Fibroblast of gingiva (primary cell): ENCODE measurements around the gene TPRN.

Experiments
- DNase-seq: peaks from one replicate; pipeline ENCODE4 v3.0.0-alpha.2; 2011; ENCODE audit warnings: low read depth

Gene TPRN

GRCh38 chr9:137188490-137189296 is 11.8 kb downstream of the TPRN start, which contains the start of the genes ANAPC2 and SSNA1:
TSS of gene ANAPC2 (minus strand) at chr9:137188560. CDS start at chr9:137188532, 28 bp downstream.
TSS of gene SSNA1 (plus strand) at chr9:137188676. CDS start at chr9:137188727, 51 bp downstream.
- peak; percentile 94 for DNase-seq

DNA sequence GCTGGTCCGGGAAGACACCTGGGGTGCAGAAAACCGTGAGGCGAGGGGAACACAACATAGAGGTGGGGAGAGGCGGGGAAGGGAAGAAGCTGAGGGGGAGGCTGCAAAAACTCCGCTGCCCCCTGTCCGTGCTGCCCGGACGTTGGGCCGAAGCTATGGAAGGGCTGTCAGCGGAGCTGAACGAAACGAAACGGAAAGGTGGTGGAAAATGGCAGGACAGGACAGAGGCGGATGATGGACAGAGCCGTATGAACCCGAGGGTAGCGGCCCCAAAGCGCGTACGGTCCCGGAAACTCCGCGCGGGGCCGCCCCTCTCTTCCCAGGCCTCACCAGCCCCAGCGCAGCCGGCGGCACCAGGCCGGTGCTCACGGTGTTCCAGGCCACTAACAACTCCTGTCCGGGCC is 12.5 kb downstream of the TPRN start:
- DNase-seq: no peak

GRCh38 chr9:137187386-137187785 is 13.2 kb downstream of the TPRN start:
- no peak for DNase-seq

GRCh38 chr9:137186385-137186784 is 14.2 kb downstream of the TPRN start:
- no peak for DNase-seq

DNA sequence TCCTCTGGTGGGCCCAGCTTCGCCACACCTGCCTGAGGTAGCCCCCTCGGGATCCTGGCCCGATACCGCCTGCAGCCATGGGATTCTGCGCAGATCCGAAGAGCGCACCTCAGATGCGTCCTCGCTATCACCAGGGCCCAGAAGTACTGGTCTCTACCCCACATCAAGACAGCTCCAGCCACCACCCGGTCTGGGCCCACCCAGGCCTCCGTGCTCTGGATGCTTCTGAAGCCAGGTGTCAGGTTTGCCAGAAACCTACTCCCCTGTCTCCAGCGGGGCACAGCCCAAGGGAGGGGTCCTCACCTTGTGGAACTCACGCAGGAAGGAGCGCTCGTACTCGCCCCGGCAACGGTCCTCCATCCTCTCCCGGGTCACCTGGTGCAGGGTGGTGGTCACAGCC is 14.6 kb downstream of the TPRN start:
- no peak for DNase-seq

DNA sequence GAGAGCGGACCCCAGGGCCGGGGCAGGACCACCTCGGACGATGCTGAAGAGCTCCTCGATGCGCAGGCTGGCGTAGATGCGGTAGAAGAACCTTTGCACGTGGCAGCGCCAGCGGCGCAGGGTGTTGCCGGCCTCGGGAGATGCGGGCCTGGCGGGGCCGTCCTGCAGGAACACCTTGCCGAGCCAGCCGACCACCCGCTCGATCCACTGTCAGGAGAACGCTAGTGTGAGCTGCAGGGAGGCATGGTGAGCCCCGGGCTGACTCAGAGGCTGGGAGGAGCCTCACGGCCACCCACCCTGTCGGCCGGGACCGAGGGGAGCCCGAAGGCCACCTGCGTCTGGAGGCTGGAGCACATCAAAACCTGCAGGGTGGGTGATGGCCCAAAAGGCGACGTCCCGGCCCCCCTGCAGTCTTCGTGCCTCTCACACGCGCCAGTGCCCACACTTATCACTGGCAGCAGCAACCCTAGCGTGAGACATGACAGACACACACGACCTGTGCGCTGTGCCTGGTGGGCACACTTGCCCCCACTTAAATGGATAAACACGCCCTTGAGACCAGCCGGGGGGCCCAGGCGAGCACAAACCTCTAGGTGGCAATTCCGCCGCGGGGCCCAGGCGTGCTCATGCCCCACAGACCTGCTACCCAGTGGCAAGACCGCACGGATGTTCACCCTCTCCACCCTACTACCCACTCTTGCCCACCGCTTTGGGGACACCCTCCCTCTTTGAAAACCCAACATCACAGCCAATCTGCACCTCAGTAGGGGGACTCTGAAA is 15.5 kb downstream of the TPRN start:
- no peak for DNase-seq

DNA sequence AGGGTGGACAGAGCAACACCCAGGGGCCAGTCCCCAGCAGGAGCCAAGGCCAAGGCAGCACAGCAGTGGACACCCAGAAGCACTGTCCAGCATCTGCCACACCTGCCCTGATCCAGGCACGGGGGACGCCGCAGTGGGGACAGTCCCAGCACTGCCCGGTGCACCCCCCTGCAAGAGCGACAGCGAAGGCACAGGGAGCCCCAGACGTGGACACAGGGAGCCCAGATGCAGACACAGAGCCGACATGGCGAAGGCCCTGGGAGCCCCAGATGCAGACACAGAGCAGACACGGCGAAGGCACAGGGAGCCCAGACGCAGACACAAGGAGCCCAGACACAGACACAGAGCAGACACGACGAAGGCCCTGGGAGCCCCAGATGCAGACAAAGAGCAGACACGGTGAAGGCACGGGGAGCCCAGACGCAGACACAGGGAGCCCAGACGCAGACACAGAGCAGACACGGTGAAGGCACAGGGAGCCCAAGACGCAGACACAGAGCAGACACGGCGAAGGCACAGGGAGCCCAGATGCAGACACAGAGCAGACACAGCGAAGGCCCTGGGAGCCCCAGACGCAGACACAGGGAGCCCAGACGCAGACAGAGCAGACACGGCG is 16.5 kb downstream of the TPRN start:
- no peak for DNase-seq

DNA sequence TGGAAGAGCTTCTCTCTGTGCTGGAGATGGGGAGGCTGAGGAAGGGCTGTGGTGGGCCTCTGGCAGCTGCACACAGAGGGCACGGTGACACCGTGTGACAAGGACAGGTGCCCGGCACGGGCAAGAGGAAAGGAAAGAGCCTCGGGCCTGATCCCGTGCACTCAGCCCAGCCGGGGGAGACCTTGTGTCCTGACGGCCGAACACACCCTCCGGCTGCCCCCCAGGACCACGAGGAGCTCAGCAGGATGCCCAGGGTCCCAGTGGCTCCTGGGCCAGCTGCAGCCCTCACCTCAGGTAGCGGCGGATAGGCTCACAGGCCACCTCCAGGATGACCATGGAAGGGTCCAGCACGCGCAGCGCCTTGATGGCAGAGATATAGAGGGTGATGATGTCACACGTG is 17.7 kb downstream of the TPRN start:
- DNase-seq: no peak

- no peak for DNase-seq
Measured at GRCh38 chr9:137181680-137182079, 18.9 kb downstream of the TPRN start.

DNA sequence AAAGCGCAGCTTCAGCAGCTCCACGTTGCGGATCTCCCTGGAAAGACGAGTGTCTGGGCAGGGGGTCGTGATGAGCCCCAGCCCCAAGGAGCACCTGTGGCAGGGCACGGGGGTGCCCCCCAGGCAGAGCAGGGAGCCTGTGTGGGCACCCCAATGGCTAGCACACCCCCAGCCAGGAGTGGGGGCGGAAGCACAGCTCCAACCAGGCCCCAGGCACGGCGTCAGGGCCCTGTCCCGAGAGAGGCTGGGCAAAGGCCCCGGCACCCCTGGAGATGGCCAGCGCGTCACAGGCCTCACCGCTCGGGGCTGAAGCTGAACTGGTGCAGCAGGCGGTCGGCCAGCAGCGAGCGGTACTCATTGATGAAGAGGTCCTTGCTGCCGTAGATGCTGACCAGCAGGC is 20.1 kb downstream of the TPRN start:
- no peak for DNase-seq

DNA sequence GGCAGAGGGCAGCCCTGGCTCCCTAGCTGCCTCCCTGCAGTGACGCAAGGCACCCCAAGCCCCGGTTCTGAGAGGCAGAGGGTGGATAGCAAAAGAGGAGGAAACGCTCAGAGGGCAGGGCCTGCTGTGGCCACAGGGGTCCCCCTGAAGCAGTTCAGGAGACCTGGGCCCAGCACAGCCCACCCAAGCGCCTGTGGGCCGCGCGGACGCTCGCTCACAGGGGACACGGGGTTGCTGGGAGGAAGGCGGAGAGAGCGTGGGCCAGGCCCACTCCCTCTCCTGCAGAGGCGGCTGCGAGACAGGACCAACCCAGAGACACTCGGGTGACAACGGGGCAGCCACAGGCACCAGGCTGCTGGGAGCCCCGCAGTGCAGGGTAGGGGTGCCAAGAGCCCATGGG is 20.8 kb downstream of the TPRN start:
- no peak for DNase-seq

DNA sequence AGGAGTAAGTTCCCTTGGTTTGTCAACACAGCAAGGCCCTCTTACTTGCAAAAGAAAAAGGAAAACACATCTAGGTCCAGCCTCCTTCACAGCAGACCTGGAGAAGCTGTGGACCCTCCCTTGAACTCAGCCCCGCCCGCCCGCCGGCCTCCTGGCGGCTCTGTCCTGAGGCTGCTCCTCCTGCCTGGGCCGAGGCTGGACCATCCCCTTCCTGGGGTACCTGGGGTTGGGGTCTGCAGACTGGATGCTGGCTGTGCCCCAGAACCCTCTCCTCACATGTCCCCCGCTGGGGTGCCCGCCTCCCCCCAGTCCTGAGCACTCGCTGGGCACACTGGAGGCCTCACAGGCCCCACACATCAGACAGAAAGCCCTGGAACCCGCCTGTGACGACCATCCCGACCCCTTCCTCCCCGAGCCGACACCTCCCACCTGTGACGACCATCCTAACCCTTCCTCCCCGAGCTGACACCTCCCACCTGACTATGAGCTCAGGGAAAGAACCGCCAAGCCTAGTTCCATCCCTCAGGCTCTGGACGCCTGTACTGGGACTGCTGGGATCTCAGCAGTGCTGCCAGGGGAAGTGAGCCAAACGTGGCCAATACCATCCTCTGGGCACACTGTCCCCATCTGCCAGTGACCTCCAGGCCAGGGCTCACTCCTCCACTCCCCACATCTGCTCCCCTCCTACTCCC is 21.5 kb downstream of the TPRN start:
- no peak for DNase-seq

GRCh38 chr9:137178201-137178938 is 22.2 kb downstream of the TPRN start:
- DNase-seq: no peak

DNA sequence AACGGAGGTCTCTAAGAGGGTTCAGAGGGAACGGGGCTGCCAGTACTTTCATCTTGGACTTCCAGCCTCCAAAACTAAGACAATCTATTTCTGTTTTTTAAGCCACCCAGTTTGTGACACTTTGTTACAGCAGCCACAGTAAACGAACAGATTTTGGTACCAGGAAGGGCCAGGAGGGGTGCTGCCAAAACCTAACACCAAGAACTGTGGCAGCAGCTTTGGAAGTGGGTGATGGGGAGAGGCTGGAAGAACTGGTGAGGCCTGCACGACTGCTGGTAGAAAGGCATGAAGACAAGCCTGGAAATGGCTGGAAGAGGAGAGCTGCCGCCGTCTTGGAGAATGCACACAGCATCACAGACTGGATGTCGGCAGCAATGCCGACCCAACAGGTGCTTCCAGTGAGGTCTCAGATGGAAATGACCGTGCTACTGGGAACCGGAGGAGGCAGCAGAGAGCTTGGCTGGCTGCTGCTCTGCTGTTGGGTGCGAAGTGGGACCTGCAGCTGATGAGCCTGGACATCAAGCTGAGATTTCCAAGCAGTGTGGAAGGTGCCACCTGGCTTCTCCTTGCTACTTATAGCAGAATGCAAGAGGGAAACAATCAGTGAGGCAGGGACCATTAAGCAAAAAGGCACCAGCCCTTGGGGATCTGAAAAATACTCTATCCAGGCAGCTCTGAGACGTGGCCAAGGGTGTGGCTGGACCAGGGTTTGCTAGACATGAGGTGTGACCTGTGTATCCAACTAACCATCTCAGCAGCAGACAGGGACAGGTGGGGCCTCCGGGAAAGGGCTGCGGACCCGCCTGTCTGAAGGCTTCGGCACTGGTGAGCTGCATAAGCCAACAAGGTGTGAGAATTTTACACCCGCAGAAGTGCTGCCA is 24.0 kb downstream of the TPRN start:
- DNase-seq: no peak

DNA sequence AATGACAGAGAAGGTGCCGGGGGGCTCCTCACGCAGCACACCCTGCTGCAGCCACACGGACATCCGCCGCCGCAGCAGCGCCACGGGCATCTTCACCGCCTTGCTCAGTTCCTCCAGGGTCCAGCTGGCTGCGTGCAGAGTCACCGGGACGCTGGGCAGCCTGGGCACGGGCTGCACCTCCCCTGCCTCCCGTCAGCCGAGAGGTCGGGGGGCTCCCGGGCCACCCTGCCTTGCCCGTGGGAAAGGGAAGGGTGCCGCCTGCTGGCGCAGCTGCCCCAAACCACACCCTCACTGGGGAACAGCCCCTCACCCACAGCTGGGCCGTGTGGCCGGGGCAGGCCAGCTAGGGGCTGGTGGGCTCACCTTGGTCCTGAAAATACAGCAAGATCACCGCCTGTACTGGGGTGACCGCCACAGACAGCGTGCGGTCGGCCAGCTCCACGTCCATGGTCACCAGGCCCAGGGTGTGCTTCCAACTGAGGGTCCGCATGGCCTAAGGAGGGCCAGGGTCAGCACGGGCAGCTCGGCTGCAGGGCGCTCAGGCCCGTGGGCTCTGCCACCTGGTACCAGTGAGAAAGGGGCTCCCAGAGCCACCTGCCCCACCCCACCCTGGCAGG is 25.1 kb downstream of the TPRN start:
- DNase-seq: no peak

- no peak for DNase-seq
Measured at GRCh38 chr9:137174722-137175293, 25.7 kb downstream of the TPRN start.

- DNase-seq: no peak
Measured at GRCh38 chr9:137173796-137174664, 26.5 kb downstream of the TPRN start.

DNA sequence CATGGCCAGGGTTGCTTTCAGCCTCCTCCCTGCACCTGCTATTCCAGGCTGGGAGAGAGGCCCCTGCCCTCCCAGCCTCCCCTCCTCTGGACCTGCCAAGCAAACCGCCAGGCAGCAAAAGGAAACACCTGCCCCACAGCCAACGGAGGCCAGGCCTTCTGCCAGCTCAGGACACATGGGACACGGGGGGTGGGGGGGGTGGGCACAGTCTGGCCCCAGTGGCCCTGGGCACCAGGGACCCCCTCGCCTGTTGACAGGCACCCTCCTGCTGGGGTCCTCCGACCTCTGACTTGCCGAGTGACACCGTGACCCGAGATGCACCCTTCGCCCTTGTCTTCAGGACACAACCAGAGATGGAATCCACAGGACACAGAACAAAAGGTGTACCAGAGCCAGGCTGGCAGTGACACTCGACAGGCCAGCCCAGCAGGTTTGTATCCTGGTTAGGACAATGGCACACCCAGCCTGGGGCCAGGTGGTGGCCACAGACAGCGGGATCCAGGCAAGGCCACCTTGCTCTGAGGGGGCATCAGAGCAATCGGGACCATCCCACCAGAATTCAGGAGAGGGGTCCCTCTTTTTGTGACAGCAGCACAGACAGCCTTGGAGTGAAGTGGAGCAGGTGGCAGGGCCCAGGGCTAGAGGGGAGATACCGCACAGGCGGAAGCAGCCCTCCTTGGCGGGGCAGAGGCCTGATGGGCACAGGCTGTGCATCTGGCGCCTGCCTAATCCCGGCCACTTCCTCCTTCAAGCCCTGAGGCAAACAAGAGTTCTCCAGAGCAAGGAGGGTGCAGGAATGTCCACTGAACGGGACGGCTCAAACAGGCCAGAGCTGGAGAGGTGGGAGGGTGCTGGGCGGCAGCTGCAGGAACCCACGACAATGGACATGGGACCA is 27.4 kb downstream of the TPRN start:
- no peak for DNase-seq
